AG09309 (cell line): Measurements from ENCODE around the gene FOXS1.

Experiments
- DNase-seq: peaks from one replicate; pipeline ENCODE4 v3.0.0-alpha.2; 2010; ENCODE audit warnings: low read depth
- H3K4me3 ChIP-seq: 2 replicates; pipeline ENCODE4 v1.5.1; 2011; ENCODE audit warnings: mild to moderate bottlenecking, low read depth, low read length, moderate library complexity; ENCODE audit not compliant: control insufficient read depth
- CTCF ChIP-seq: IDR thresholded peaks from 2 replicates; pipeline ENCODE4 v1.5.1; 2011; ENCODE audit warnings: mild to moderate bottlenecking, low read depth, low read length, inconsistent platforms; ENCODE audit not compliant: insufficient read depth, control insufficient read depth; ENCODE audit errors: missing control alignments

Gene FOXS1

GRCh38 chr20:31856516-31856915 lies 11.1 kb upstream of the FOXS1 start:
- no peak for DNase-seq

GRCh38 chr20:31853481-31853880 lies 8.1 kb upstream of the FOXS1 start:
- H3K4me3 ChIP-seq: no peak overlapping the region
- TF ChIP-seq CTCF: no peak
- no peak for DNase-seq

More at GRCh38 chr20:31856516-31856915, 11.1 kb upstream of the FOXS1 start:
- H3K4me3 ChIP-seq: no peak overlapping the region
- TF ChIP-seq CTCF: no peak

GRCh38 chr20:31851240-31851955 lies 6.0 kb upstream of the FOXS1 start:
- TF ChIP-seq CTCF: no peak
- DNase-seq: no peak
- H3K4me3 ChIP-seq: no peak overlapping the region

- DNase-seq: no peak
- H3K4me3 ChIP-seq: no peak overlapping the region
- TF ChIP-seq CTCF: no peak
Observed at GRCh38 chr20:31849306-31849930, 4.0 kb upstream of the FOXS1 start.

GRCh38 chr20:31848088-31848999 lies 2.9 kb upstream of the FOXS1 start:
- TF ChIP-seq CTCF: no peak
- H3K4me3 ChIP-seq: no peak overlapping the region
- DNase-seq: no peak

- H3K4me3 ChIP-seq: no peak overlapping the region
- no peak for TF ChIP-seq CTCF
- no peak for DNase-seq
Observed at GRCh38 chr20:31846793-31847138, 1.4 kb upstream of the FOXS1 start.
